Measurements from ENCODE around the gene CBFA2T3.

- TF ChIP-seq CTCF (conservative IDR thresholded peaks at IDR 0.05; ENCODE audit: low read length): no peak
- TF ChIP-seq EZH2phosphoT487 (IDR thresholded peaks at IDR 0.05; ENCODE audit: borderline replicate concordance): no peak
These were observed 47.9 kb downstream of the CBFA2T3 start for GRCh38 chr16:88929091-88929445.

All from Loucy (cell line).